Neural cell (in vitro differentiated cells): ENCODE measurements around the gene SLC29A2. TPM values are rescaled to one million over a fixed set of nuclear protein-coding genes. Genes with fewer than 3 reads are reported as not detected.

Source experiments
- H2AFZ ChIP-seq: fragments of 200-600, 300-800 bp; sonication (generic), shearing (Covaris generic); 2 replicates; pipeline ENCODE4 v1.6.0; 2014; ENCODE audit warnings: low read depth, mild to moderate bottlenecking, antibody characterized with exemption, low read length, moderate library complexity
- H3F3A ChIP-seq: fragments of 200-600 bp; shearing (Covaris generic); 2 replicates; pipeline ENCODE4 v1.6.1; 2016; ENCODE audit warnings: mild to moderate bottlenecking, moderate library complexity, mixed read lengths, antibody characterized with exemption, low read length; ENCODE audit not compliant: insufficient read depth, poor library complexity, severe bottlenecking
- H3K27ac ChIP-seq: fragments of 200-600, 300-800 bp; sonication (generic), shearing (Covaris generic); 2 replicates; pipeline ENCODE4 v1.5.1; 2014; ENCODE audit warnings: mild to moderate bottlenecking, low read length, moderate library complexity
- H3K27me3 ChIP-seq: fragments of 300-800, 200-600 bp; sonication (generic), shearing (Covaris generic); 2 replicates; pipeline ENCODE4 v1.6.0; 2014; ENCODE audit warnings: mild to moderate bottlenecking, low read depth, low read length, moderate library complexity; ENCODE audit not compliant: insufficient read depth
- H3K36me3 ChIP-seq: fragments of 300-800, 200-600 bp; sonication (generic), shearing (Covaris generic); 2 replicates; pipeline ENCODE4 v1.5.1; 2014; ENCODE audit warnings: mild to moderate bottlenecking, antibody characterized with exemption, low read length, moderate library complexity; ENCODE audit not compliant: insufficient read depth
- H3K4me2 ChIP-seq: fragments of 300-800, 200-600 bp; sonication (generic), shearing (Covaris generic); 2 replicates; pipeline ENCODE4 v1.6.0; 2014; ENCODE audit warnings: mild to moderate bottlenecking, low read length
- H3K4me3 ChIP-seq: fragments of 300-800, 200-600 bp; sonication (generic), shearing (Covaris generic); 2 replicates; pipeline ENCODE4 v1.5.1; 2014; ENCODE audit warnings: mild to moderate bottlenecking, low read length, moderate library complexity
- H3K79me2 ChIP-seq: fragments of 200-600 bp; shearing (Covaris generic); replicated peaks from 2 replicates; pipeline ENCODE4 v1.6.0; 2014; ENCODE audit warnings: mild to moderate bottlenecking, low read length, moderate library complexity; ENCODE audit not compliant: insufficient read depth
- H3K9ac ChIP-seq: fragments of 300-800, 200-600 bp; sonication (generic), shearing (Covaris generic); 2 replicates; pipeline ENCODE4 v1.6.1; 2016; ENCODE audit warnings: mild to moderate bottlenecking, low read length, mixed read lengths
- H3K9me2 ChIP-seq: fragments of 200-600 bp; shearing (Covaris generic); 2 replicates; pipeline ENCODE4 v1.6.1; 2016; ENCODE audit warnings: mild to moderate bottlenecking, low read length, mixed read lengths; ENCODE audit not compliant: insufficient read depth
- H3K9me3 ChIP-seq: fragments of 200-600, 300-800 bp; sonication (generic), shearing (Covaris generic); 2 replicates; pipeline ENCODE4 v1.6.1; 2016; ENCODE audit warnings: mild to moderate bottlenecking, mixed run types, low read length, moderate library complexity, mixed read lengths
- H4K20me1 ChIP-seq: fragments of 200-600 bp; shearing (Covaris generic); 2 replicates; pipeline ENCODE4 v1.6.1; 2016; ENCODE audit warnings: mild to moderate bottlenecking, mixed run types; ENCODE audit not compliant: insufficient read depth
- EP300 ChIP-seq: fragments of 450-650 bp; conservative IDR thresholded peaks from 2 replicates; pipeline ENCODE4 v1.6.1; 2014; ENCODE audit warnings: antibody characterized with exemption, mild to moderate bottlenecking, moderate library complexity; ENCODE audit not compliant: poor library complexity, severe bottlenecking
- EZH2 ChIP-seq: fragments of 200-600, 300-800 bp; shearing (Covaris generic), sonication (generic); IDR thresholded peaks from 2 replicates; pipeline ENCODE4 v1.6.1; 2014; ENCODE audit warnings: antibody characterized with exemption, low read length, borderline replicate concordance, mild to moderate bottlenecking; ENCODE audit not compliant: insufficient read depth, poor library complexity, severe bottlenecking
- MXI1 ChIP-seq: fragments of 450-650 bp; conservative IDR thresholded peaks from 2 replicates; pipeline ENCODE4 v1.6.1; 2014; ENCODE audit warnings: antibody characterized with exemption, mild to moderate bottlenecking; ENCODE audit not compliant: poor library complexity, severe bottlenecking
- POLR2AphosphoS5 ChIP-seq: IDR thresholded peaks from 2 replicates; pipeline ENCODE4 v1.6.1; 2012
- RAD21 ChIP-seq: fragments of 450-650 bp; conservative IDR thresholded peaks from 2 replicates; pipeline ENCODE4 v1.6.1; 2014; ENCODE audit warnings: antibody characterized with exemption, mild to moderate bottlenecking, moderate library complexity
- REST ChIP-seq: IDR thresholded peaks from 2 replicates; pipeline ENCODE4 v1.6.1; 2012; ENCODE audit warnings: borderline replicate concordance
- SMC3 ChIP-seq: fragments of 450-650 bp; conservative IDR thresholded peaks from 2 replicates; pipeline ENCODE4 v1.6.1; 2014; ENCODE audit warnings: antibody characterized with exemption, mild to moderate bottlenecking, moderate library complexity; ENCODE audit not compliant: poor library complexity
- TAF1 ChIP-seq: IDR thresholded peaks from 2 replicates; pipeline ENCODE4 v1.6.1; 2012; ENCODE audit warnings: low read depth
- polyA plus RNA-seq: library from polyadenylated mRNA; depleted of rRNA; stranded (reverse); fragments of >200 nt; gene quantifications from 2 replicates; pipeline ENCODE4 v1.2.3, GENCODE V29; 2014
- TF ChIP-seq, protein P1 (sequence below): fragments of 450-650 bp; IDR thresholded peaks from 2 replicates; pipeline ENCODE4 v1.5.1; 2014; ENCODE audit warnings: antibody characterized with exemption, mild to moderate bottlenecking, moderate library complexity; ENCODE audit not compliant: poor library complexity, severe bottlenecking

The SLC29A2 gene
- polyA plus RNA-seq, 1 donor from 2014 or later = 1.7 TPM

GRCh38 chr11:66324664-66325063 is 46.9 kb downstream of the SLC29A2 start:
- Histone ChIP-seq H3K36me3 (no peaks in the 10 kb centered on the region), H3K79me2 (no peaks in the 10 kb centered on the region), H3K9ac (no peak overlapping the region), H2AFZ (no peak overlapping the region), H3K4me2 (no peak overlapping the region), H3K4me3 (no peak overlapping the region), H4K20me1 (no peaks in the 10 kb centered on the region), H3K27me3 (no peaks in the 10 kb centered on the region), H3F3A (no peaks in the 10 kb centered on the region), H3K27ac (no peak overlapping the region), H3K9me3 (no peaks in the 10 kb centered on the region), H3K9me2 (no peaks in the 10 kb centered on the region)
- TF ChIP-seq REST (no peak), MXI1 (no peak), POLR2AphosphoS5 (no peak), EP300 (no peak), TAF1 (no peak), RAD21 (no peak), SMC3 (no peak), EZH2 (no peak)
- TF ChIP-seq, protein P1, sequence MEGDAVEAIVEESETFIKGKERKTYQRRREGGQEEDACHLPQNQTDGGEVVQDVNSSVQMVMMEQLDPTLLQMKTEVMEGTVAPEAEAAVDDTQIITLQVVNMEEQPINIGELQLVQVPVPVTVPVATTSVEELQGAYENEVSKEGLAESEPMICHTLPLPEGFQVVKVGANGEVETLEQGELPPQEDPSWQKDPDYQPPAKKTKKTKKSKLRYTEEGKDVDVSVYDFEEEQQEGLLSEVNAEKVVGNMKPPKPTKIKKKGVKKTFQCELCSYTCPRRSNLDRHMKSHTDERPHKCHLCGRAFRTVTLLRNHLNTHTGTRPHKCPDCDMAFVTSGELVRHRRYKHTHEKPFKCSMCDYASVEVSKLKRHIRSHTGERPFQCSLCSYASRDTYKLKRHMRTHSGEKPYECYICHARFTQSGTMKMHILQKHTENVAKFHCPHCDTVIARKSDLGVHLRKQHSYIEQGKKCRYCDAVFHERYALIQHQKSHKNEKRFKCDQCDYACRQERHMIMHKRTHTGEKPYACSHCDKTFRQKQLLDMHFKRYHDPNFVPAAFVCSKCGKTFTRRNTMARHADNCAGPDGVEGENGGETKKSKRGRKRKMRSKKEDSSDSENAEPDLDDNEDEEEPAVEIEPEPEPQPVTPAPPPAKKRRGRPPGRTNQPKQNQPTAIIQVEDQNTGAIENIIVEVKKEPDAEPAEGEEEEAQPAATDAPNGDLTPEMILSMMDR = no peak

DNA sequence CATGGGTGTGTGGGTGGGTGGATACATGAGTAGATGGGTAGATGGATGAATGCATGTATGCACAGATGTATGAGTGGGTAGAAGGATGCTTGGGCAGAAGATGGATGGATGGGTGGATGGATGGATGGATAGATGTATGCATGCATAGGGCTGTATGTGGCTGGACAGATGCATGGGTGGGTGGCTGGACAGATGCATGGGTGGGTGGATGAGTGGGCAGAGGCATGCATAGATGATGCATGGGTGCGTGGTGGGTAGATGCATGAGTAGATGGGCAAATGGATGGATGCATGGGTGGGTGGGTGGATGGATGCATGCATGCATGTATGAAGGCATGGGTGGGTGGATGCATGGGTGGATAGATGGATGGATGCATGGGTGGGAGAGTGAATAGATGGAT is 47.9 kb downstream of the SLC29A2 start:
- Histone ChIP-seq H2AFZ (no peak overlapping the region), H3K79me2 (no peaks in the 10 kb centered on the region), H3K4me2 (no peak overlapping the region), H3F3A (no peaks in the 10 kb centered on the region), H3K9me3 (no peaks in the 10 kb centered on the region), H3K36me3 (no peaks in the 10 kb centered on the region), H4K20me1 (no peaks in the 10 kb centered on the region), H3K9ac (no peak overlapping the region), H3K9me2 (no peaks in the 10 kb centered on the region), H3K27me3 (no peaks in the 10 kb centered on the region), H3K27ac (no peak overlapping the region), H3K4me3 (no peak overlapping the region)
- TF ChIP-seq REST = no peak
- TF ChIP-seq MXI1 = no peak
- no peak for TF ChIP-seq POLR2AphosphoS5
- no peak for TF ChIP-seq EZH2
- no peak for TF ChIP-seq EP300
- TF ChIP-seq RAD21 = no peak
- TF ChIP-seq, protein P1 = no peak
- no peak for TF ChIP-seq SMC3
- TF ChIP-seq TAF1 = no peak
